SIG-M5 treated with dmso at 0.1 percent for 504 hours (cell line): Measurements from ENCODE around the gene RSPRY1.
"Not testable (repeated sequence)": the region's sequence is repeated elsewhere in the genome, so short reads cannot be mapped to it uniquely, and the experiment has no call there.

ENCODE experiments used
- DNase-seq: peaks from one replicate; lab custom pipeline; 2025; ENCODE audit not compliant: unreplicated experiment; lab: John Stamatoyannopoulos, UW

Gene RSPRY1

DNA sequence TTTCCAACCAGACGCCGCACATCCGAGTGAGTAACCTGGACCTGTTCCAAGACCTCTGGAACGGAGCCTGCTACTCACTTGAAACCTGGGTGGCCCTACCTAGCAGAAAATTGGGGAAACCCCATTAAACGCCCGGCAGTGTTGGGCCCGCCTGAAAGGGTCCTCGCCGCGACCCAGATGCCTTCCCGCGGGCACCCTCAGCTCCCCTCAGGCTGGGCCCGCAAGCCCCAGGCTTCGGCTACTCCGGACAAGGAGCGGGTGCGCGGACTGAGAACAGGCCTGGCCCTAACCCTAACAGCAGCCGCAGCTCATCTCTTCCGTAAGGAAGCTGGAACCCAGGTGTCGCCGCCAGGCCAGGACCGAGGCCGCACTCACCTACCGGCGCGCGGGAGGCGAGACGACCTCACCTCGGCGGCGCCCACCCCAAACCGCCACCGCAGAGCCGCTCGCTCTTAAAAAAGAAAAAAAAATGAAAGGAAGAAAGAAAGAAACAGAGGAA, 634 bp upstream of the RSPRY1 start:
- DNase-seq: no peak

DNA sequence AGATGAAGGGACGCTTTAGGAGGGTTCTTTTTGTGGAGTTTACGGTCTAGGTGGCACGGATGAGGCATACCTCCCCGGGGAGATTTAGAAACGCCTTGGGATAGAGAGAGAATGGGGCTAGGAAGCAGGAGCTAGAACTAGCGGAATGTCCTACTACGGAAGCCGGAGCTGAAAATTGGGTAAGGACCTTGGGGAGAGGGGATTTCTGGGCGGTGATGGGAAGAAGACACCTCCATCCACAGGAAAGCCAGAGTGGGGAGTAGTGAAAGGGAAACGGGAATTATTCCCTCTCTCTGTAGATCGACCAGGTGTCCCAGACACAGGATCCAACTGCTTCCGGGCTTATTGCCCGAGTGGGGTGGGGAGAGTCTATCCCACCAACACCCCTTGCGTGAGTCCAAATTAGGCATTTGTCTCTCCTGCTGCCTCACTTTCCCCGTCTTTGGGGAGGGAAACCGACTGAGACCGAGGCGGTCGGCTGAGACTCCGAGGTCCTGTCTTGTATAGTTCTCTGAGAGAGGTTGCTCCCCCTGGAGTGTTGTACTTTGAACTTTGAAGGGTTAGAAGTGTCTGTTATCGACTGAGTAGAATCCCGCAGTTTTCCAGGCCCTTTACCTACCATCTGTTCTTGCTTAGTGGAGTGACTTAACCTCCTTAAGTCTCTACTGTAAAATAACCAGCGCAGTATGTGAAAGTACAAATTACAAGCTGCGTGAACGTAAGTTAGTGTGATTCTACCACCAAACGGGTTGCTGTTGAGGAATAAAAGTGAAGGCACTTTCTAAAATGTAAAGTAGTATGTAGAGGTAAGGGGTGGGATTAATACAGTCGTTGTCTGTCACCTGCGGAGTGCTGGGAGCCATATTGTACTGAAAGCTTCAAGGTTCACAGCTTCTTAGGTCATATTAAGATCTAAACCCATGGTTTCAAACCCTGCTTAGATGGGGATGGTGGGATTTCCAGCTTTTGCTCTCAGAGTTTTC, 1.0 kb downstream of the RSPRY1 start:
- no peak for DNase-seq

DNA sequence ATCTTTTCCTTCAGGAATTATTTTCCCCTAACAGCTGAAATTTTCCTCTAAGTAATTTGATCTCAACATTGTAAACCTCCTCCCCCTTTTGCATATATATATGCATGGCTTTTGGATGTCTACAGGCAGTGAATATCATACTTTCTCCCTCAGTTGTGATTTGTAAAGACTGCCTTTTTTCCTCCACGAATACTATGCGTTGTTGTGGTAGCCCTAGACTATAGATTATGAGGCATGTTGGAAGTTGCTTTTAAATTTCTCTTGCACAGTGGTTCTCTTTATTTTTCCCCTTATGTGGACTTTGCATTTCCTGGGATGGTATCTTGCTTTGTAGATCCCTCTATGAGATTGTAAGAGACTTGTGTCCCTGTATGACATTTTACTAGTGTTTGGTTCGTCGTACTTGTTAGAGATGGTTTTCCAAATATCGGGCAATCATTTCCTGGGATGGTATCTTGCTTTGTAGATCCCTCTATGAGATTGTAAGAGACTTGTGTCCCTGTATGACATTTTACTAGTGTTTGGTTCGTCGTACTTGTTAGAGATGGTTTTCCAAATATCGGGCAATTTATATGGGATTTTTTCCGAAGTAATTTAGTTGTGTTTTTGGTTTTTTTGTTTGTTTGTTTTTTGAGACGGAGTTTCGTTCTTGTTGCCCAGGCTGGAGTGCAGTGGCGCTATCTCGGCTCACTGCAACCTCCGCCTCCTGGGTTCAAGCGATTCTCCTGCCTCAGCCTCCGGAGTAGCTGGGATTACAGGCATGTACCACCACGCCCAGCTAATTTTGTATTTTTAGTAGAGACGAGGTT, 2.0 kb downstream of the RSPRY1 start:
- not testable (repeated sequence) for DNase-seq

DNA sequence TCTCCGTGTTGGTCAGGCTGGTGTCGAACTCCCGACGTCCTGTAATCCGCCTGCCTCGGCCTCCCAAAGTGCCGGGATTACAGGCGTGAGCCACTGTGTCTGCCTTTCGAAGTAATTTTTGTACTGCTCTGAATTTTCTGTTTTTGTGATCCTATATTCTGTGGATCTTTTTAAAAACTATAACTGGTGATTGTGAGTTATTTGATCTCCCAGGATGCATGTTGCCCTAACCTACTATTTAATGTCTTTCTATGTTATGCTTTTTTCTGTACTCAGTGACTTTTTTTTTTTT, 2.5 kb downstream of the RSPRY1 start:
- no peak for DNase-seq

DNA sequence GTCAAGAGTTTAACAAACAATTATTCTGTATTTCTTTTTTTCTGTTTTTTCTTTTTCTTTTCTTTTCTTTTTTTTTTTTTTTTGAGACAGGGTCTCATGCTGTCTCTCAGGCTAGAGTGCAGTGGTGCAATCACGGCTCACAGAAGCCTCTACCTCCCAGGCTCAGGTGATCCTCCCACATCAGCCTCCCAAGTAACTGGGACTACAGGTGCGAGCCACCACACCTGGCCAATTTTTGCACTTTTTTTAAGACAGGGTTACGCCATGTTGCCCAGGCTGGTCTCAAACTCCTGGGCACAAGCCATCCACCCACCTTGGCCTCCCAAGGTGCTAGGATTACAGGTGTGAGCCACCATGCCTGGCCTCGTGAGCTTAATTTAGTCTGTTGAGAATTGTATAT, 3.4 kb downstream of the RSPRY1 start:
- DNase-seq: not testable (repeated sequence)

DNA sequence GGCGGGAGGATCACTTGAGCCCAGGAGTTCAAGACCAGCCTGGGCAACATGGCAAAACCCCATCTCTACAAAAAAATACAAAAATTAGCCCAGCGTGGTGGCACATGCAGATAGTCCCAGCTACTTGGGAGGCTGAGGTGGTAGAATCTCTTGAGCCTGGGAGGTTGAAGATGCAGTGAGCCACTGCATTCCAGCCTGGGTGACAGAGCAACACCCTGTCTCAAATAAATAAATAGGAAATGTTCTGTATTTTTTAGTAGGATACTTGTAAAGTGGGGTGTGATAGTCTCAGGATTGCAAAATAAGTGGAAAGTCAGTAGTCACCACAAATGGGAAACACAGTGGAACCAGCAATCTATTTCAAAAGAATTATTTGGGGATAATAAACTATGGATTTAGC, 4.0 kb downstream of the RSPRY1 start:
- DNase-seq: no peak

DNA sequence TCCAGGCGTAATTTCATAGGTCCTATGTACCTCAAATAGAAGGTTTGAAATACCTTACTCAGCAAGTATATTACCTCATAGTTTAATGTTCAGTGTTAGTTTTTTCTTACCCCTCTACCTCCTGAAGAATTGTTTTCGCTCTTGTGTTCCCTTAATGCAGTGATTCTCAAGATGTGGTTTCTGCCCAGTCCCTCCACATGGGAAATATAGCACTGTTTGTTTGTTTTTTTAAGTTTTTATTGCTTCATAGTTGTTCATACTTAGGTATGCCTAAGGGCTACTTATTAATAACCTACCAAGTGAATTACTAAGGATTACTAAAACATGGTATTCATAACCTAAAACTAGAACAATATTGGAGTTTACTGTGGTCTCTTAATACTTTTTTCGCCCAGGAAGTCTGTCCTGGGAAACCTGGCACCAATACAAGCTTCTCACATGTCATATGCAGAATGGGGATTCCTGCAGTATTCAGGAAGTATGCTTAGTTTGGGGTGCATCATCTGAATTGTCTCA, 5.0 kb downstream of the RSPRY1 start:
- no peak for DNase-seq

DNA sequence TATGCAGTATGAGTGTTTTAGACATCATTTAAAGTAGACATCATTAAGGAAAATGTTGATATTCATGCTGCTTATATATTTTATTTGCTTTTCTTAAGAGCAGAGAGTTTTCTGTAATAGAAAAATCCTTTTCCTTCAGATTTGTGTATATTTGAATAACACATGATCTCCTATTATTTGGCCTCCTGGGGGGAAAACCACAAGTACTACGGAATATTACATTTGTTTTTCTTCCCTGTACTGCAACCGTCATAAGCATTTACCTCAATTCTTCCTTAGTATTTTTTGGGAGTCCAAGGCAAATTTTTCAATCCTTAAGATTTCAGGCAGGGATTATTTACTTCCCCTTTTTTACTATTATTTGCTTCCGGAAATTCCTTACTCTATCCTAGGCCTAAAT, 6.0 kb downstream of the RSPRY1 start:
- no peak for DNase-seq

DNA sequence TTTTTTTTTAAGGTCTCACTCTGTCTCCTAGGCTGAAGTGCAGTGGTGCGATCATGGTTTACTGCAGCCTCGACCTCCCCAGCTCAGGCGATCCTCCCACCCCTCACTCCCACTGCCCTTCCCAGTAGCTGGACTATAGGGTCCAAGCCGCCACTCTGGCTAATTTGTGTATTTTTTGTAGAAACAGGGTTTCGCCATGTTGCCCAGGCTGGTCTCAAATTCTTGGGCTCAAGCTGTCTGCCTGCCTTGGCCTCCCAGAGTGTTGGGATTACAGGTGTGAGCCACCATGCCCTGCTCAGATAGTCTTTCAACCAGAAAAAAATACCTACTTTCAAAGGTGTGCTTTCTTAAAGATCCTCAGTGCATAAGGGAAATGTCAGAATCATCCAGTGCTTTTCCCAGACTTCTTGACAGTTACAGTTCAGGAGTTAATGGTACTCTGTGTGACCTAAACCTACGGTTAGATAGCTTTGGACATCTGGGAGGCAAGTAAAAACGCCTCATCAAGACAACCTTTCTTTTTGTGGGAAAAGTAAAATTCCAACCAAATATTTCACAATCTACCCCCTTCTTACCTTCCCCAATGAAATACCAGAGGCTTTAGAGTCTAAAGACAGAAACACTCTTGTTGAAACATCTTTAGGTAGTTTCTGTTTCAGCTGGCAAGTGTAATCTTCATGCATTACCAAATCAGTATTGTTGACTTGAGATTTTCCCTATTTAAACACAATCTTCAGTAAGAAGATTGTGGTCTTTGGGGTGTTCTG, 6.8 kb downstream of the RSPRY1 start:
- no peak for DNase-seq

DNA sequence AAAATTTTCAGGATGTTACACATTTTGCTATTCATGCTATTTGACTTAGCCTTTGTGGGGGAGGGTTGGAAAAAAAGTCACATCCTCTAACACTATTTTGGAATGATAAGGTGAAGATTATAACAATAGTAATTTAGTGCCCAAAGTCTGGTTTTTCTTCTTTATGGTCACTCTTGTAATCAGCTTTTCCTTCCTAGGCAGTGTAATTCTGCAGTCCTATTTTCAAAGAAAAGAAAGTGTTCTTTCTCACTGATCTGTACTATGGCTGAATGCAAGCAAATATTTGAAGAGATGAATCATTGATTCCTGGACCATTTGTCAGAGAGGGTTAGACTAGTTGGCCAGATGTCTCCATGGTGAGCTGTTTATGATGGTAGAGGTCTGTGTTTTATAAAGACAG, 8.4 kb downstream of the RSPRY1 start:
- DNase-seq: no peak

DNA sequence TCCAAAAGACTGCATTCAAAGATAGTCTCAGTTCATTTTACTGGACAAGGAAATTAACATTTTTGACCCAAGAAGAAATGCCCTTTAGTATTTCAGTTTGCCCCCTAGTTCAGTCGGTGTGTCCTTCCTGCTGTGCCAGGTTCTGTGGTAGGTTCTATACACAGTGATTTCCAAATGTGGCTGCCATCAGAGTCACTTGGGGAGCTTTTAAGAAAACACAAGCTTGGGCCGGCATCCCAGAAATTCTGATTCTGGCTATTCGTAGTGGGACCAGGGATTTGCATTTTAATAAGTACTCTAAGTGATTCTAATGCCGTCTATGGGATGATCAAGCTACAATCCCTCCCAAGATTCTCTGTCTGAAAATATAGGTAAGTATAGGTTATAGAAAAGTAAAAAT, 10.2 kb downstream of the RSPRY1 start:
- DNase-seq: no peak

DNA sequence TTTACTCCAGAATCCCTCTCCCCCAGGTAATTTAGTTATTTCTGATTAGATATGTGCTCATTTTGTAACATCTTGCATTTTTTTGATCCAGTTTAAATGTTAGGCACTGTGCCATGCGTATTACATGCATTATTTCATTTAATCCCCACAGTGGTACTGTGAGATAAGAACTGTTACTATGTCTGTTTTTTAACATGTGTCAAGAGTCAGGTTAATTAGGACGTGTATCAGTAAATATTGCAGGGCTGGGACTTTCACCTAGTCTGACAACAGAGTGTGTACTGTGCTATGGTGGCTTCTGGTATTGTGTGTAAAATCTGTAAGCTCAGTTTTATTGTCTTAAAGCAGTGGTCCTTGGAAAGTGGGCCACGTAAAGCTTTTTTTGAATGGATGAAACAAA, 10.6 kb downstream of the RSPRY1 start:
- DNase-seq: no peak

DNA sequence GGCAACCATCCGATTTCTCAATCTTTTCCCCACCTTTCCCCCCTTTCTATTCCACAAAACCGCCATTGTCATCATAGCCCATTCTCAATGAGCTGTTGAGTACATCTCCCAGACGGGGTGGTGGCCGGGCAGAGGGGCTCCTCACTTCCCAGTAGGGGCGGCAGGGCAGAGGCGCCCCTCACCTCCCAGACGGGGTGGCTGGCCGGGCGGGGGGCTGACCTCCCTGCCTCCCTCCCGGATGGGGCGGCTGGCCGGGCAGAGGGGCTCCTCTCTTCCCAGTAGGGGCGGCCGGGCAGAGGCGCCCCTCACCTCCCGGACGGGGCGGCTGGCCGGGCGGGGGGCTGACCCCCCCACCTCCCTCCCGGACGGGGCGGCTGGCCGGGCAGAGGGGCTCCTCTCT, 14.2 kb downstream of the RSPRY1 start:
- DNase-seq: not testable (repeated sequence)

DNA sequence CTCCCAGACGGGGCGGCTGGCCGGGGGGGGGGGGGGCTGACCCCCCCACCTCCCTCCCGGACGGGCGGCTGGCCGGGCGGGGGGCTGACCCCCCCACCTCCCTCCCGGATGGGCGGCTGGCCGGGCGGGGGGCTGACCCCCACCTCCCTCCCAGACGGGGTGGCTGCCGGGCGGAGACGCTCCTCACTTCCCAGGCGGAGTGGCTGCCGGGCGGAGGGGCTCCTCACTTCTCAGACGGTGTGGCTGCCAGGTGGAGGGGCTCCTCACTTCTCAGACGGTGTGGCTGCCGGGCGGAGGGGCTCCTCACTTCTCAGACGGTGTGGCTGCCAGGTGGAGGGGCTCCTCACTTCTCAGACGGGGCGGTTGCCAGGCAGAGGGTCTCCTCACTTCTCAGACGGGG, 14.8 kb downstream of the RSPRY1 start:
- DNase-seq: not testable (repeated sequence)

DNA sequence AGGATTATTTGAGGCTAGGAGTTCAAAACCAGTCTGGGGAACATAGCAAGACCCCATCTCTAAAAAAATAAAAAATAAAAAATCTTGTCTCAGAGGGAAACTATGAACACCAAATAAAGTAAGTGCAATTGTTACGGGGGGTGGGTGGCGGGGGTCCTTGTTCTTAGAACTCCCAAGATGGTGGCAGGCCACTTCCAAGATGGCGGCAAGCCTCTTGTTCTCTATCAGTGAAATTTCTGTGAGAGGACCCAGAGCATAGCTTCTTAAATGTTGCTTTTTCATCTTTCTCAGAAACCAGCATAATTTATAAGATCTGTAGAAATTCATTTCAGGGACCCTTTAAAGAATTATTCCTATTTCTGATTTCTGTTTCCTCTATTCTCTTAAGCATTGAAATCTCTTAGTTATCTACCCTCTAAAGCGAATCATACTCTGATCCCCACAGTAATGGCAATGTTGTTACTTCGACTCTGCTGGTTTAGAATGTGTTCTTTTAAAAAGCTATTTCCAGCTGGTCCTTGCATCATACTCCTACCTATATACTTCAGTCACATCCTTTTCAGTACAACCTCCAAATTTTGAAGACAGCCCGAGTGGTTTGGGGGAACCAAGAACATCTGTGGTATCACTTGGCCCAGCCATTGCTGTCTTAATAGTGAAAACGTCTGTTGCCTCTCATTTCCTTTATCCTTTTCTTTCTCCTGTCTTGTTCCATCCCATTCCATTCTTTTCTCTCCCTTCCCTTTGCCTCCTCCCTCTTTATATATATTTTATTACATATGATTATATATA, 16.2 kb downstream of the RSPRY1 start:
- no peak for DNase-seq

DNA sequence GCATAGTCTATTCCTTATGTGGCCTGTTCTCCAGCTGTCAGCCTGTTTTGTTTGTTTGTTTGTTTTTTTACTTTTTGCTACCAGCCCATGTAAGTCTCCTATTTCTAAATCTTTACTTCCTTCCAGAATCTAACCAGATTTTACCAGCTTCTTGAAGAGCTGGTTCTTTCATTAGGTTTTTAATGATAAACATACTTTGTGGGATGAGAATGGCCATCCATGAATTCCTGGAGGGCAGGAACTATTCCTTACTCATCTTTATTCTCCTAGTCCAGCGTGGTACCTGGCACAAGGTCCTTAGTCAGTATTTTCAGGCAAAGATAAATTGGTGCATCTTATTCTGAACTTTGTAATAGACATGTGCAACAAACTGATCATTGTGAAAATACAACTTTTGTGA, 17.3 kb downstream of the RSPRY1 start:
- DNase-seq: no peak

DNA sequence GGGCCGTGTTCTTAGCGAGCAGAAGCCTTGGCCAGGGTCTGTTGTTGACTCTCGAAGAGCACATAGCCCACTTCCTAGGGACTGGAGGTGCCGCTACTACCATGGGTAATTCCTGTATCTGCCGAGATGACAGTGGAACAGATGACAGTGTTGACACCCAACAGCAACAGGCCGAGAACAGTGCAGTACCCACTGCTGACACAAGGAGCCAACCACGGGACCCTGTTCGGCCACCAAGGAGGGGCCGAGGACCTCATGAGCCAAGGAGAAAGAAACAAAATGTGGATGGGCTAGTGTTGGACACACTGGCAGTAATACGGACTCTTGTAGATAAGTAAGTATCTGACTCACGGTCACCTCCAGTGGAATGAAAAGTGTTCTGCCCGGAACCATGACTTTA, 18.5 kb downstream of the RSPRY1 start:
- DNase-seq: no peak

DNA sequence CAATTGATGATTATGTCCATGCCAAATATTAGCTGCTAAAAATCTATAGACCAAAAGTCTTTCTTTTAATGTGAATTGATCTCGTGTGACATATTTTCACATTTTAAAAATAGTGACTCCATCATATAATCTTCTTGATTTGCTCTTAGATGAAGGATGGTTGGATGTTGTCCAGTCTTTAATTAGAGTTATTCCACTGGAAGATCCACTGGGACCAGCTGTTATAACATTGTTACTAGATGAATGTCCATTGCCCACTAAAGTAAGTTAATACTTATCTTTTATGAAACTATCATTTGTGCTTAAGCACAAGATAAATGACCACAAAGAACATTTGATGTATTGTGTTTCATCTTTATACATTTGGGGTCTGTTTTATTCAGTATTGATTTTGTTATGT, 22.8 kb downstream of the RSPRY1 start:
- no peak for DNase-seq

DNA sequence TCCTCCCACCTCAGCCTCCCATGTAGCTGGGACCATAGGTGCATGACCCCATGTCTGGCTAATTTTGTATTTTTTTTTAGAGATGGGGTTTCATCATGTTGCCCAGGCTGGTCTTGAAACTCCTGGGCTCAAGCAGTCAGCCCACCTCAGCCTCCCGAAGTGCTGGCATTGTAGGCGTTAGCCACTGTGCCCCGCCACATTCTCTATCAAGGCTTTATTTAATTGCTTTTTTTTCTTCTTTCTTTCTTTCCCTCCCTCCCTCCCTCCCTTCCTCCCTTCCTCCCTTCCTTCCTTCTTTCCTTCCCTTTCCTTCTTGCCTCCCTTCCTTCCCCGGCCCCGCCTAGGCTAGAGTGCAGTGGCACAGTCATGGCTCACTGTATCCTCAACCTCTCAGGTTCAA, 23.7 kb downstream of the RSPRY1 start:
- DNase-seq: no peak

DNA sequence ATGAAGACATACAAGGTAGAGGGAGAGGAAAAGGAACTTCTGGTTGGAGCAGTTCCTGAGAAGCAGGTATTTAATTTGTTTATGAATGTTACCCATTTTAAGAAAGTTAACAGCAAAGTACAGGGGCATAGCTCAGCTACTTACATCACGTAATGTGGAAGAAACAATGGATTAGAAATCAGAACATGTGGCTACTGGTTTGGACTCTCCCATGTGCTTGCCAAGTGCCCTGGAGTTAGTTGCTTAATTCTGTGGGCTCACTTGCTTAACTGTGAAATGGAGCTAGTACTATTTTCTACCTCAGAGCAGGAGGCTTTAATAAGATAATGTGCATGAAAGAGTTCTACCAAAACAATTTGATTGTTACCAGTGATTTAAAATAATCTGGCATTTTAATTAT, 27.3 kb downstream of the RSPRY1 start:
- DNase-seq: no peak
